ENCODE data around the gene CACNA2D2.
A peak's percentile ranks its signal among the peaks of the same experiment; 100 is the strongest.

The CACNA2D2 gene

DNA sequence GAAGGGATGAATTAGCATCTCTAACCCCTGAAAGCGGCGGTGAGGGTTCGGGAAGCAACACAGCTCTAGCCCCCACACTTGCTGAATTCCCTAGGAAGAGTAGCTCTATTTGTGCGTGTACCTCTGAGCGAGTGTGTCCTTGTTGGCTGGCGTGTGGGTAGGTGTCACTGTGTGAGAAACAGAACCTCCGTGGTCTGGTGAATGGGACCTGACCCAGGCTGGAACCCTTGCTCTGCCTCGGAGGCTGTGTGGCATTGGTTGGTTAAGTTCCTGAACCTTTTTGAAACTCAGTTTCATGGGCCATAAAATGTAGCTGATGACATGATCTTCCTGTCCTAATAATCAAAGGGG, 143.7 kb downstream of the CACNA2D2 start:
- H3K4me1 Mint-ChIP-seq = peaks cover 38% of the 10 kb centered on the region
- ATAC-seq = no peak
- peak overlapping the region; percentile 95 for H3K4me3 Mint-ChIP-seq
- no peak for DNase-seq
- peak overlapping the region; percentile 91 for H3K27ac Mint-ChIP-seq
- H3K36me3 Mint-ChIP-seq (ENCODE audit: low read depth) = peaks cover 8% of the 10 kb centered on the region
- H3K9me3 Mint-ChIP-seq = no peaks in the 10 kb centered on the region
- no peaks in the 10 kb centered on the region for H3K27me3 Mint-ChIP-seq

DNA sequence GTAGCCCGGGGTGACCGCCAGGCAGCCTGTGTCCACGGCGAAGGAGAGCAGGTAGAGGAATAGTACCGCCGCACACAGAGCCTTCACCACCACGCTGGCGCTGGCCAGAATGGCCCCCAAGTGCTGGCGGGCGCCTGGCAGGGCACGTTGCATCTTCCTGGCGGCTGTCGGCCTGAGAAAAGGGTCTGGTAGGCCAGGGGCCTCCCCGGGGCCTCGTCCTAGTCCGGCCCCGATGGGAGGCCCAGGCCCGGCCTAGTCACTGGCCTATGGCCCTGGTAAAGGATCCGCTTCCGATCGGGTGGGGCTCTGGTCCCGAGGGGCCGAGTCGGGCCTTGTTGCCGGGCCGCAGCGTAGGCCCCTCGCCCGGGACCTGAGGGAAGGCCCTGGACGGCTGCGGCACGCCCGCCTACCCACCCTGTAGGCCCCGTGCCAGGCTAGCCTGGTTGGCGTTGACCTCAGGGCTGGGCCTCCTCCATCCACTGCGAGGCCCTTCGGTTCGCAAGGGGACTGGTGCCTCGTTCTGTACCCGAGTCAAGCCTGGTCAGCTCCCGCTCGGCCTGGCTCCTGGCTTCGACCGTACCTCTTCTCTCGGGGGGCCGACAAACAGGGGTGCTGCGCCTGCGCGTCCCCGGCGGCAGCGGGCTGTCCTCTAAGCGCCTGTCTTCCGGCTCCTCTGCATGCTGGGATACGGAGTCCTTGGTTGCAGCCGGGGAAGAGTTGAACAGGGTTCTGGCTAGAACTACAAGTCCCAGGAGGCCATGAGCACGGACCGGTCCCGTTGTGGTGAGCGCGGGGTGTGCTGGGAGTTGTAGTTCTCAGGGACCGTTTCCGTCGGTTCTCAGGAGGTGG, 144.3 kb downstream of the CACNA2D2 start, which contains the start of gene TMEM115:
Gene TMEM115, minus strand, starts transcription at position 611 of the 849 bp plus-strand sequence. Its CDS starts 458 bp downstream, at position 153.
- H3K36me3 Mint-ChIP-seq (ENCODE audit: low read depth) = peaks cover 12% of the 10 kb centered on the region
- peaks cover 40% of the 10 kb centered on the region for H3K4me1 Mint-ChIP-seq
- H3K9me3 Mint-ChIP-seq = no peaks in the 10 kb centered on the region
- DNase-seq (peak; percentile 93), ATAC-seq (peak; percentile 100)
- peak within 1 kb of the TSS; percentile 91 for H3K27ac Mint-ChIP-seq
- H3K27me3 Mint-ChIP-seq = no peaks in the 10 kb centered on the region
- H3K4me3 Mint-ChIP-seq = peak within 1 kb of the TSS; percentile 95

DNA sequence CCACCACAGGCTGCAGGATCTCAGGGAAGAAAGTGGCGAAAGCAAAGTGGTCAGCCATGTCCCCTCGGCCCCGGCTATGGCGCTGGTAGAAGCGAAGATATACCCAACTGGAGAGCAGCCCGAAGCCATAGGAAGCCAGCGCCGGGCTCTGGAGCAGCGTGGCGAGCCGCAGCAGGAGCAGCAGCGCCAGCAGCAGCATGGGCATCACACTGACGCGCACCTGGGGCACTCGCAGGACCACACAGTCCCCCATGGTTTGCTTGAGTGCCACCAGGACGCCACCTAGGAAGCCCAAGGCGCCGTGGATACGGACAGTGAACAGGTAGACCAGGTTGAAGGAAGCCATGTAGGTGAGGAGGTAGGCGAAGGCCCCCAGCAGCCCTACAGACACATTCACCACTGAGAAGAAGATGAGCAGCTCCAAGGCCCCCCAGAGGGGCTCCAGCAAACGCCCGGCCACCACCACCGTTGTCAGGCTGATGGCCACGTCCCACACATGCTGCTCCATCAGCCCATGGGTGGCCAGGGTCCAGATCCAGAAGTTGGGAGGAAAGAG, 145.0 kb downstream of the CACNA2D2 start:
- peak overlapping the region; percentile 95 for H3K4me3 Mint-ChIP-seq
- peak overlapping the region; percentile 91 for H3K27ac Mint-ChIP-seq
- no peaks in the 10 kb centered on the region for H3K9me3 Mint-ChIP-seq
- H3K36me3 Mint-ChIP-seq (ENCODE audit: low read depth) = peaks cover 12% of the 10 kb centered on the region
- peaks cover 40% of the 10 kb centered on the region for H3K4me1 Mint-ChIP-seq
- no peak for DNase-seq
- no peaks in the 10 kb centered on the region for H3K27me3 Mint-ChIP-seq
- ATAC-seq = no peak

DNA sequence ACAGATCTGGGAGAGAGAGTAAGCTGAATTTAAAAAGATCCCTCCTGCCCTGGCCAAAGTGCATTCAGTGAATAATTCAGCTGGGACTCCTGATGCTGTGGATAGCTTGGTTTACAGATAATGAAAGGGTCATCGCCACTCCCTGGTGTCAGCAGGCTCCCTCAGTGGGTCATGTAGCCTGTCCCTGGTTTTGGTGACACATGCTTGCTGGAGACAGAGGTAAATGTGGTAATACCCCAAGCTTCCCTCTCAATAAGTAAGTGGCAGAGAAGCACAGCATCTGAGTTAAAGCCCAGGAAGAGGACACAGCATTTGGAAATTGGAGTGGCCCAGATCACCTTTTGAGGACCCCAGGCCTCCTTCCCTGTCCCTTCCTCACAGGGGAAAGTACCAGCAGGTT, 146.0 kb downstream of the CACNA2D2 start:
- ATAC-seq = no peak
- Mint-ChIP-seq H3K27me3 (no peaks in the 10 kb centered on the region), H3K4me1 (peaks cover 44% of the 10 kb centered on the region), H3K4me3 (peak overlapping the region; percentile 95), H3K36me3 (ENCODE audit: low read depth) (peaks cover 15% of the 10 kb centered on the region), H3K27ac (peak overlapping the region; percentile 91), H3K9me3 (no peaks in the 10 kb centered on the region)
- no peak for DNase-seq

DNA sequence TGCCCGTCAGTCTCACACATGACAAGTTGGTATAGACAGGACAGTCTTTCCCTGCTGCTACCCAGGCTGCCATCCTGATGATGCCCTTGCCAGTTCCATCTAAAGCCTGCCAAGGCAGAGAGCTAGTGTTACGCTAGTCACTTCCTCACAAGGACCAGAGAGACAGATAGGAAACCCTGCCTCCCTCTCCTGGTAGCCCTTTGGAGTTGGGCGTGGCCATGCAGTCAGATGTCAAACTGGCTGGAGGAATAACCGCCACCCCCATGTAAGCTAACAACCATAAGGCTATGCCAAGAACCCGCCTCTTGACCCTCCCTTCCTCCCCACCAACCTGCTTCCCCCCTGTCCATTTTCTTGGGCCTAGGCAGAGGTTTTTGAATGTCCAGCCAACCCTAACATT, 146.9 kb downstream of the CACNA2D2 start:
- Mint-ChIP-seq H3K36me3 (ENCODE audit: low read depth) (peaks cover 15% of the 10 kb centered on the region), H3K4me3 (peak overlapping the region; percentile 95), H3K9me3 (no peaks in the 10 kb centered on the region), H3K27me3 (no peaks in the 10 kb centered on the region), H3K4me1 (peaks cover 48% of the 10 kb centered on the region), H3K27ac (no peak overlapping the region)
- DNase-seq (no peak), ATAC-seq (no peak)

DNA sequence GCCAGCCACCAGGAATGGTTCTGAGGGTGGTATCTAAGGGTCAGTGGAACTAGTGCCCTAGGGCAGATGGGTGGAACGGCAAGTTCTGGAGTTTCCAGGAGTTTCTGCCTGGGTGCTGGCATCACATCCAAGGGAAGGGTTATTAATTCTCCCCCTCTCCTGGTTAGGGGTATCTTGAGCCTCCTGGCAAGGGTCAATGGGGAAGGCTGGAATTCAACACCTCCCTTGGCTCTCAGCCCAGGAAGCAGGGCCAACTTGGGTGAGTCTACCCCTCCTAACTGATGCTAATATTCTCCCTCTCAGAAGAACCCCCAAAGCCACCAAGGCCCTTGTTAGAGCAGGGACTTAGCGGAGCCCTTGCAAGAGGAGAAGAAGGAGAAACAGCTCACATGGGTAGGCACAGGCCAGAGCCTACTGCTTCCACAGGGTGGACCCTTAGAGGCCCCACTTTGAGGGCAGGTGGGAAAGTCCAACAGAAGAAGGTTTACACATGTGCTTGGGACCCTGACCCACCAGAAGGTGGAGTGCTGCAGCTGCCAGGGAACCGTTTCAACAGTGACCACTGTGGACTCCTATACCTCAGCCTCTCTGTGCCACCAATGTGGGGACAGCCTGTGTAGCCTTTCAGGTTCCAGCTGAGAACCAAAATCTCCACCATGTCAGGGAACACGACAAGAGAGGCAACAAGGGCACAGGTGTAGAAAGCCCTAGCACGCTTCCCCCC, 147.4 kb downstream of the CACNA2D2 start:
- no peak for ATAC-seq

DNA sequence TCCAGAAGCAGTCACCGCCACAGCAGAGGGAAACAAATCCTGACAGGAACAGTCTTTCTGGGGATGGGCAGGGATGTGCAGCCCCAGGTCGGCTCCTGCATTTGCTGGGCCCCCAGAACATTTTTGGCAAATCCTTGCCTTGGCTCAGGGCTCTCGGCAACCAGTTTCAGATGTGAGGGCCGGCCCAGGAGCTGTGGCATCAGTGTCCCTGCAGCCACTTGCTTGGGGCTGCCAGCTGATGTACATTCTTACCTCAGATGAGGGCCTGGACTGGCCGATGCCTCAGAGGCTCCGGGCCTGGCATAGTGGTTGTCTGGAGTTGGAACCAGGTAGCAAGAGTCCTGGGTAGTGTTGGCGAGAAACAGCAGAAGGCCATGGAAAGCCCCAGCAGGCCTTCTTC, 148.6 kb downstream of the CACNA2D2 start:
- peaks cover 57% of the 10 kb centered on the region for H3K4me1 Mint-ChIP-seq
- H3K27ac Mint-ChIP-seq = no peak overlapping the region
- peaks cover 19% of the 10 kb centered on the region for H3K36me3 Mint-ChIP-seq (ENCODE audit: low read depth)
- no peaks in the 10 kb centered on the region for H3K9me3 Mint-ChIP-seq
- H3K27me3 Mint-ChIP-seq = no peaks in the 10 kb centered on the region
- ATAC-seq (no peak), DNase-seq (no peak)
- no peak overlapping the region for H3K4me3 Mint-ChIP-seq

More for the DNA sequence above, 147.4 kb downstream of the CACNA2D2 start:
- DNase-seq = no peak
- Mint-ChIP-seq H3K27me3 (no peaks in the 10 kb centered on the region), H3K27ac (peak overlapping the region; percentile 27), H3K4me3 (peak overlapping the region; percentile 95), H3K36me3 (ENCODE audit: low read depth) (peaks cover 17% of the 10 kb centered on the region), H3K9me3 (no peaks in the 10 kb centered on the region), H3K4me1 (peaks cover 54% of the 10 kb centered on the region)

DNA sequence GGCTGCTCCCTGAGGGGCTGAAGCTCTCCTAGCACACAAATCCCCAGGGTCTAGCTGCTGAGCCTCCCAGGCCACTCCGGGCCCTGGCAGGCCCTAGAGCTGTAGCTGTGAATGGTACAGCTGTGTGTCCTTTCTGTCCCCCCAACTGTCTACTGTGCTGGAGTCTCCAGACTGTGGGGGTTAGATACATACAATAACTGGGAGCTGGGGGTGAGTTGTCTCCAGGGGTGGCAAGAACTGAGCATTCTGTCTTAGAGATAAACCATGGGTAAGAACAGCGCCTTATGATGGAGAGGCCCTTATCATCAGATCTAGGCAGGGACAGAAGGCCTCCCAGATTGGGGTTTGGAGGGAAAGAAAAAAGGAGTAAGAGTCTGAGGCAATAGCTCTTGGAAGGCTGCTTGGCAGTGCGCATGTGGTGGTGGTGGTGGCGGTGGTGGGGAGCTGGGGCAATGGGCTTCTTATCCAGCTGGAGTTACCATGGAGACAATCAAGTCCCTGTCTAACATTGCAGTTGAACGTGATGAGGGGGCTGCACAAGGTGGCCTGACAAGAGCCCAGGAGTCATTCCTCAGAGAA, 149.2 kb downstream of the CACNA2D2 start:
- Mint-ChIP-seq H3K27me3 (no peaks in the 10 kb centered on the region), H3K4me3 (no peak overlapping the region), H3K4me1 (peaks cover 58% of the 10 kb centered on the region), H3K9me3 (no peaks in the 10 kb centered on the region), H3K27ac (no peak overlapping the region), H3K36me3 (ENCODE audit: low read depth) (peaks cover 19% of the 10 kb centered on the region)
- ATAC-seq = no peak
- no peak for DNase-seq

DNA sequence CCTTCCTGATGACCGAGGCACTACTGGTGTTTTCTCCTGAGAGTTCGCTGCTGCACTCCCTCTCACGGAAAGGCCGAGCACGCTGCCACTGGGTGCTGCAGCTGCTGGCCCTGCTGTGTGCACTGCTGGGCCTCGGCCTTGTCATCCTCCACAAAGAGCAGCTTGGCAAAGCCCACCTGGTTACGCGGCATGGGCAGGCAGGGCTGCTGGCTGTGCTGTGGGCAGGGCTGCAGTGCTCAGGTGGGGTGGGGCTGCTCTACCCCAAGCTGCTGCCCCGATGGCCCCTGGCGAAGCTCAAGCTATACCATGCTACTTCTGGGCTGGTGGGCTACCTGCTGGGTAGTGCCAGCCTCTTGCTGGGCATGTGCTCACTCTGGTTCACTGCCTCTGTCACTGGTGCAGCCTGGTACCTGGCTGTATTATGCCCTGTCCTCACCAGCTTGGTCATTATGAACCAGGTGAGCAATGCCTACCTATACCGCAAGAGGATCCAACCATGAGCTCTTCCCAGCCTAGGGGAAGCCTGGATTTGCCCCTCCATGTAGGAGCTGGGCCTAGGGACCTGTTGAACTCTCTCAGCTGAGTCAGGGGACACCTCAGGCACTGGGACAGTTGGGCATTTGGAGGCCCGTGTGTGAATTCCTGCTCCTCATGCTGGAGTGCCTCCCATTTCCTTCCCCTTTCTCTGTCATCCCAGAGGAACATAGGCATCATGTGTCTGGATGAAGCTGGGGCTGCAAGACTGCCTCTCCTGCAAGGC, 150.0 kb downstream of the CACNA2D2 start:
- Mint-ChIP-seq H3K27me3 (no peaks in the 10 kb centered on the region), H3K4me1 (peaks cover 62% of the 10 kb centered on the region), H3K27ac (peak overlapping the region; percentile 27), H3K36me3 (ENCODE audit: low read depth) (peaks cover 19% of the 10 kb centered on the region), H3K4me3 (no peak overlapping the region), H3K9me3 (no peaks in the 10 kb centered on the region)
- DNase-seq (no peak), ATAC-seq (no peak)

DNA sequence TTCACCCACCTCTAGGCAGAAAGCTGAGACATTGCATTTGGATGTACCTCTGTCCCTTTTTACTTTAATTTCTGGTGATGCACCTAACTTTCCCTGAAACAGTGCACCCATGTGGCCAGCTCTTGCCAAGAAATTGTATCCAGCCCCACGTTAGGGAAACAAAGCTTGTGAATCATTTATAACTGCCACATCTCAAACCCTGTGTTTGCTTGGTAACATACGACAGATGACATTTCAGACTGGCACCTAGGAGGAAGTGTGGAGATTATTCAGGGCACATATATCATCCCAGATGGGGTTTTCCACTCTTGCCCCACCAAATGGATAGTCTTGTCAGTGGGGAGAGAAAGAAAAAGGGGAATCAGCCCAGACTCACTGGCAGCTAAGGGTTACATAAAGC, 150.7 kb downstream of the CACNA2D2 start:
- H3K4me3 Mint-ChIP-seq = peak overlapping the region; percentile 8
- no peaks in the 10 kb centered on the region for H3K27me3 Mint-ChIP-seq
- ATAC-seq (no peak), DNase-seq (no peak)
- peak overlapping the region; percentile 27 for H3K27ac Mint-ChIP-seq
- peaks cover 18% of the 10 kb centered on the region for H3K36me3 Mint-ChIP-seq (ENCODE audit: low read depth)
- no peaks in the 10 kb centered on the region for H3K9me3 Mint-ChIP-seq
- H3K4me1 Mint-ChIP-seq = peaks cover 60% of the 10 kb centered on the region

DNA sequence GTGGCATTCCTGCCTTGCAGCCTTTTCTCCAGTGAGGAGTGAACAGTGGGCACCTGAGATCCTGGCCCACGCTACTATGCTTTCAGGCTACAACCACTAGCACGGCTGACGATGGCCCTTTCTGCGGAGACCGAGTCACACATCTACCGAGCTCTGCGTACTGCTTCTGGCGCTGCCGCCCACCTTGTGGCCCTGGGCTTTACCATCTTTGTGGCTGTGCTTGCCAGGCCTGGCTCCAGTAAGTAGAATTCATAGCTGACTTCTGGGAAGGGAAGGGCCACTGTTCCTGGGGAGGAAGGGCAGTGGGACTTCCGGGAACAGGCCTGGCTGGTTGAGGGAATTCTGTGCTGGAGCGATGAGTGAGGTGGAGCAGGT, 152.1 kb downstream of the CACNA2D2 start:
- peaks cover 53% of the 10 kb centered on the region for H3K4me1 Mint-ChIP-seq
- H3K27ac Mint-ChIP-seq = peak overlapping the region; percentile 98
- peak overlapping the region; percentile 92 for H3K4me3 Mint-ChIP-seq
- H3K36me3 Mint-ChIP-seq (ENCODE audit: low read depth) = peaks cover 19% of the 10 kb centered on the region
- H3K9me3 Mint-ChIP-seq = no peaks in the 10 kb centered on the region
- DNase-seq (no peak), ATAC-seq (peak; percentile 3)
- H3K27me3 Mint-ChIP-seq = no peaks in the 10 kb centered on the region

DNA sequence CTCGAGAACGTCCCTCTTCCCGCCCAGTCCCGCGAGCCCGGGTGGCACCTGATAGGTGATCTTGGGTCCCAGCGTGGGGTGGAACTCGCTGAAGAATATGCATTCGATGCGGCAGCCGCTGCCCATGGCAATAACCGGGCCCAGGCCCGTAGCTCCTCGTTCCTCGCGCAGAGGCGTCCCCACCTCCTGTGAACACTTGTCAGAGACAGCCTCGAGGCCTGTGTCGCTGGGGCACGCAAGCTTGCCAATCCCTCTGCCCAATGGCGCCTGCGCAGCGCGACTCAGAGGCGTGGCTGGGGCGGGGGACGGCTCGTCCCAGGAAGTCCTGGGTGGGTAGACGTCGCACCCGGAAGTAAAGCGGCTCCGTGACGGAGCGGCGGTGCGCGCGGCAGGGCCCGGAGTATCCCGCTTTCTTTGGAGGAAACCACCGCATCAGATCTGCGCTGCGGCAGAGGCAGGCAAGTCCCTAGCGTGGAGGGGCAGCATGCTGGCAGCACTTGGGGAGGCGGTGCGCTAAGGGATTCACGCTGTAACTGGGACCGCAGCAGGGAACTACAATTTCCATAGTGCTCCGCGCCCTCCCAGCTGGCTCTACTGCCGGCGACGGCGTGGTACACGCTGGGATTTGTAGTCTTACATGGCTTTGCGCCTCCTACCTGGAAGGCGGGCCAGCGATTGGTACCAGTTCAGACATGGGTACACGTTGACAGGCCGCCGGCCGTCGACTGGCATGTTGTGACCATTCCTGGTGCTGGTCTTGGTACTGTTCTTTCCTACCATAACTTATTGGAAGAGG, 152.7 kb downstream of the CACNA2D2 start, which contains the start of the genes CYB561D2 and NPRL2:
Gene CYB561D2, plus strand, starts transcription at position 336 of the 796 bp plus-strand sequence. CDS start 572 bp downstream, outside the sequence.
Gene NPRL2, minus strand, starts transcription at position 249 of the 796 bp plus-strand sequence. Its CDS starts 123 bp downstream, at position 126.
- H3K9me3 Mint-ChIP-seq = no peaks in the 10 kb centered on the region
- peak; percentile 91 for ATAC-seq
- H3K4me1 Mint-ChIP-seq = peaks cover 56% of the 10 kb centered on the region
- peaks cover 19% of the 10 kb centered on the region for H3K36me3 Mint-ChIP-seq (ENCODE audit: low read depth)
- H3K27ac Mint-ChIP-seq = peak within 1 kb of the TSS; percentile 98
- H3K27me3 Mint-ChIP-seq = no peaks in the 10 kb centered on the region
- peak within 1 kb of the TSS; percentile 92 for H3K4me3 Mint-ChIP-seq
- DNase-seq = peak; percentile 99

DNA sequence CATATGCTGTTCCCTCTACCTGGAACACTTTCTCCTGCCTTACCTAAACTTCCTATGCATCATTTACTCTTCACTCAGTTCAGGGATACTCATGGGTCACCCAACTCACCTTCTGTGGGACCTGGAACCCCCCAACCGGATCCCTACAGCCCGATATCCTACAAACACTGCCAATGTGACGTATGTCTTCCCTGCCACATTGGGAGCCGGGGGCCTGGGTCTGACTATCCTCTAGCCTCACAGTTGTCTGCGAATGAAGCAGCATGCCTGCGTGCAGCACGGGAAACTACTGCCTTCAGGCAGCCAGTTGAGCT, 153.3 kb downstream of the CACNA2D2 start:
- Mint-ChIP-seq H3K36me3 (ENCODE audit: low read depth) (peaks cover 19% of the 10 kb centered on the region), H3K27ac (peak overlapping the region; percentile 98), H3K4me3 (peak overlapping the region; percentile 92), H3K4me1 (peaks cover 54% of the 10 kb centered on the region), H3K27me3 (no peaks in the 10 kb centered on the region), H3K9me3 (no peaks in the 10 kb centered on the region)
- DNase-seq (no peak), ATAC-seq (no peak)
